ENCODE measurements around the gene EIF4A3.
"Not testable (repeated sequence)": the region's sequence is repeated elsewhere in the genome, so short reads cannot be mapped to it uniquely, and the experiment has no call there.

Gene EIF4A3

DNA sequence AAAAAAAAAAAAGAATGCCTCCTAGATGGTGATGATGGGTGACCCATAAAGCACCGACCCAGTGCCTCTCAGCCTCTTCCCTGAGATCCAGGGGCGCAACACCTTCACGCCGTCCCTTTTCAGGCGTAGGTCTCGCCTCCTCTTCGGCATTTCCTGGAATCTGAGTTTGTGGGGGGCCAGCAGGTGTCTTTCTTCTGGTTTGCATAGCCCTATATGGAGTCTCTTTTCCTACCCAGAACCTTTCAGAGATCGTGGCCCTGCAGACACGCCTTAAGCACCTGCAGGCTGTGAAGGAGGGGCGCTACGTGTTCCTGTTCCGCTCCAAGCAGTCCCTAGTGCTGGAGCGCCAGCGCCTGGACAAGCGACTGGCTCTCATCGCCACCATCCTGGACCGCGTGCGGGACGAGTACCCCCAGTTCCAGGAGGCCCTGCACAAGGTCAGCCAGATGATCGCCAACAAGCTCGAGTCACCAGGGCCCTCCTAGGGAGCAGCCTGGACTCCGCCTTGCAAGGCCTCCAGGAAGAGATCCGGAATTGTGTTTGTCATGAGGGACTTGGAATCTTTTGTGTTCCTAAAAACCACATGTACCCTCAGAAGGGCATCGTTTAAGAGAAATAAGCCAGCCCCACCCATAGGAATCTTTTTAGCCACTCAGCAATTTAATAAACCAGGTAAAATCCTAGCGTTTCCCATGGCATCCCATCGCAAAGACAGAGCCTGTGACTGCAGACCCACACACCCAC, 47.5 kb downstream of the EIF4A3 start:
- DNase-seq (ENCODE audit: low spot score): no peak

GRCh38 chr17:80097844-80098691, 48.9 kb downstream of the EIF4A3 start:
- no peak for DNase-seq (ENCODE audit: low spot score)

DNA sequence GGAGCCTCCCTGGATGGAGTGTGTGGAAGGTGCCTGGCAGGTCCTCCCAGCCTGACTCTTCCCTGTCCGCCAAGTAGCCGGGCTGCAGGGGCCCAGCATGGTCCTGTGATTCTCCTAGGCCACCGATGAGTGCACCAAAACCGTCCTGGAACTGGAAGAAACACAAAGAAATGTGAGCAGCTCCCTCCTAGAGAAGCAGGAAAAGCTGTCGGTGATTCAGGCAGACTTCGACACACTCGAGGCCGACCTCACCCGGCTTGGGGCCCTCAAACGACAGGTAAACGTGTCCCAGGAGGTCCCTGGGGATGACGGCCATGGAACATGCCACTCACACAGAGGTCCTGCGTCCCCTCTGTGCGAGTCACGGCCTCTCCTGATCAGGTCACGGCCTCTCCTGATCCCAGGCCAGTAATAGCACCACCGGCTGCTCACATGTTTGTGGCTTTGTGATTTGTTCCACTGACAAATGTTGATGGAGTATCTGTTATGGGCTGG, 49.8 kb downstream of the EIF4A3 start:
- no peak for DNase-seq (ENCODE audit: low spot score)

DNA sequence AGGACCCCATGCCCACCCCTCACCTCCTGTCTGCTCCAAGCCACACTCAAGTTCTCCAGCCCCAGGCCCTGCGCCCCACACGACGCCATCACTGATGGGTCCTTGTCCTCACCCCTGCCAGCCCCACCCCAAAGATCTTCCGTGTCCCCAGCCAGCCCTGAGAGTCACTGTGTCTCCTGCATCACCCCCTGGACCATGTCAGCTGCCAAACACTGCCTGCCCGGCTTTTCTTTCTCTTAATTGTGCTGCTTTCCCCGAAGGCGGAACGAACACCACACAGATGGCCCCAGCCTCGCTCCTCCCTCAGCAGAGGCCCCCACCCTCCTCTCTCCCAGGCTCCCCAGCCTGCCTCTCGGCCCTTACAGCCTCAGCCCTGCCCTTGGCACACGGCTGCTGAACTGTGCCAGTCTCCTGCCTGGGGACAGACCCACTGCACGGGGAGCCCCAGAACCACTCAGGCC, 50.3 kb downstream of the EIF4A3 start:
- DNase-seq (ENCODE audit: low spot score): no peak

- DNase-seq (ENCODE audit: low spot score): no peak
Observed at GRCh38 chr17:80095844-80096475, 51.0 kb downstream of the EIF4A3 start.

- DNase-seq (ENCODE audit: low spot score): no peak
Observed at GRCh38 chr17:80095038-80095843, 51.7 kb downstream of the EIF4A3 start.

DNA sequence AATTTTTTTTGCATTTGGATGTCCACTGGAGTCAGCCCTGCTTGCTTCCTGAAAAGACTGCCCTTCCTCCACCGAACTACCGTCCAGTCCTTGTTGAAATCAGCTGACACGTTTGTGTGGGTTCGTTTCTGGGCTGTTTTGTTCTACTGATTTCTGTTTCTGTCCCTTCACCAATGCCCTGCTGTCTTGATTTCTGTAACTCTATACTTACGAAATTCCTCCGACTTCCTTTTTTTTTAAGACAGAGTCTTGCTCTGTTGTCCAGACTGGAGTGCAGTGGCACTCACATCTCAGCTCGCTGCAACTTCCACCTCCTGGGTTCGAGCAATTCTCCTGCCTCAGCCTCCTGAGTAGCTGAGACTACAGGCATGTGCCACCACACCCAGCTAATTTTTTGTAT, 54.0 kb downstream of the EIF4A3 start:
- DNase-seq (ENCODE audit: low spot score): no peak

GRCh38 chr17:80091376-80091775, 55.6 kb downstream of the EIF4A3 start:
- no peak for DNase-seq (ENCODE audit: low spot score)

DNA sequence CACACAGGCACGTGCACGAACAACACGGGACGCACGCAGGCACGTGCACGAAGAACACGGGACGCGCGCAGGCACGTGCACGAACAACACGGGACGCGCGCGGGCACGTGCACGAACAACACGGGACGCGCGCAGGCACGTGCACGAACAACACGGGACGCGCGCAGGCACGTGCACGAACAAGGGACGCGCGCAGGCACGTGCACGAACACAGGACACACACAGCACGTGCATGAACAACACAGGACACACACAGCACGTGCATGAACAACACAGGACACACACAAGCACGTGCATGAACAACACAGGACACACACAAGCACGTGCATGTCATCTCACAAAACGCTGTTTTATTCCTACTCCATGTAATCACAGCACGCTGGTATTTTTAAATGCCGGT, 56.8 kb downstream of the EIF4A3 start:
- DNase-seq (ENCODE audit: low spot score): not testable (repeated sequence)

DNA sequence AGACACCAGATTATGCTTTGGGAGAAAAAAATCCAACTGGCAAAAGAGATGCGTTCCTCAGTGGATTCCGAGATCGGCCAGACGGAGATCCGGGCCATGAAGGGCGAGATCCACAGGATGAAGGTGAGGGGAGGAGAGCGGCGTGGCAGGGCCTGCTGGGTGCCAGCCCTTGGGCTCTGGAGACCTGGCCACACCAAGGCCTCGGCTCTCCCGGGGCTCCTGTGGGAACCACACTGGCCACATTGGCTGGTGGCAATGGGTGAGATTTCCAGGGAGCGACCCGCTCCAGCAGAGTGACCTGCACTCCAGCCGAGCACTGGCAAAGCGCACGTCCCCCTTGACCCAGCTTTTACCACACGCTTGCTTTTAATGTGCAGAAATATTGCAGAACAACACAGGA, 57.2 kb downstream of the EIF4A3 start:
- no peak for DNase-seq (ENCODE audit: low spot score)

DNA sequence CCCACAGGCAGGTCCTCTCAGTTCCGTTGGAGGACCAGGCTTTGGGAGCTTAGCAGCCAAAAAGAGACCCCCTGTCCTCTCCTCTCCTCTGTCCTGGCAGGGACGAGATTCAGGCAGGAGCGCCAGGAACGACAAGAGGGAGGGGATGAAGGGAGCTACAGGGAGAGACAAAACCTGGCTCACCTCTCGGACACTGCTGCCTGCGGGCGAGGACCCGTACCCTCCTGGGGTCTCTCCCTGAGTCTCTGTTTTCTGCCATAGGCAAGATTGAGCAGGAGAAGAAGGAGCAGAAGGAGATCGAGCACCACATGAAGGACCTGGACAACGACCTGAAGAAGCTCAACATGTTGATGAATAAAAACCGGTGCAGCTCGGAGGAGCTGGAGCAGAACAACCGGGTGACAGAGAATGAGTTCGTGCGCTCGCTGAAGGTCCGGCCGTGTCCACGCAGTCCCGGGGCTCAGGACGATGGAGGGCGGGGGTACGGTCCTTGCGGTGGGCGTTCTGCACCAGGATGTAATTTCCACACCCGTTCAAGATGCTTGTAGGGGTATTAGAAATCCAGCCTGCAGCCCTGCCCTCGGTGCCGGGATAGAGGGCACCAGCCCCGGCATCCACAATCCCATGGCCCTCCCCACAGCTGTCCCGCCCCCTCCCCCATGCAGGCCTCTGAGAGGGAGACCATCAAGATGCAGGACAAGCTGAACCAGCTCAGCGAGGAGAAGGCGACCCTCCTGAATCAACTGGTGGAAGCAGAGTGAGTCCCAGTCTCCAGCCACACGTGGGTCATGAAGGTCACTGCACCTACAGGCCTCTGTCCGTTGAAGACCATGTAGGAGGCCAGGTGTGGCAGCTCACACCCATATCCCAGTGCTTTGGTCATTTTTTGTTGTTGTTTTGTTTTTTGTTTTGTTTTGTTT, 59.3 kb downstream of the EIF4A3 start:
- no peak for DNase-seq (ENCODE audit: low spot score)

- DNase-seq (ENCODE audit: low spot score): no peak
Observed at GRCh38 chr17:80086616-80087015, 60.3 kb downstream of the EIF4A3 start.

GRCh38 chr17:80086081-80086480, 60.8 kb downstream of the EIF4A3 start:
- no peak for DNase-seq (ENCODE audit: low spot score)

GRCh38 chr17:80084773-80085172, 62.2 kb downstream of the EIF4A3 start:
- no peak for DNase-seq (ENCODE audit: low spot score)
